ENCODE results near the gene MAN2B2.
"Not testable (repeated sequence)": the region's sequence is repeated elsewhere in the genome, so short reads cannot be mapped to it uniquely, and the experiment has no call there.

The MAN2B2 gene

DNA sequence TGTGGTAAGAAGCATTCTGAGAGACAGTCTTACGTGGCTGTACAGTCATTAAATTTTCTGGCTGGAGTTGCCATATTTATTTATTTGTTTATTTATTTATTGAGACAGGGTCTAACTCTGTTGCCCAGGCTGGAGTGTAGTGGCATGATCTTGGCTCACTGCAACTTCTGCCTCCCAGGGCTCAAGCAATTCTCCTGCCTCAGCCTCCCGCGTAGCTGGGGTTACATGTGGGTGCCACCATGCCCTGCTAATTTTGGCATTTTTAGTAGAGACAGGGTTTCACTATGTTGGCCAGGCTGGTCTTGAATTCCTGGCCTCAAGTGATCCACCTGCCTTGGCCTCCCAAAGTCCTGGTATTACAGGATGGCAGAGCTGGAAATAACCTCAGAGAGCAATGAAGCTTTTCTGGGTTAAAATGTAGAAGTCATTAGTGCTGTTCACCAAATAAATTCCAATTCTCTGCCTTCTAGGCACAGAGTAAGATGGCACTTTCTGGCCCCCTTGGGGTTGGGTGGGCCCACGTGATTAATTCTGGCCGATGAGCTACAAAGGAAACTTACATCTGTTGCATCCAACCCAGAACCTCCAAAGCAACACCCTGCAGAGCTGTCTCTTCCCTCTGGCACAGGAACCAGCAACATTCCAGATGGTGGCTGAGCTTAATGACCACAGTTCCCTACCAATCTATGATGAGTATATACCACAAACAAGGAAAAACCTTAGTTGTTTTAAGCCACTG lies 70.0 kb downstream of the MAN2B2 start:
- no peak for DNase-seq

GRCh38 chr4:6647169-6647568 lies 72.2 kb downstream of the MAN2B2 start:
- no peak for DNase-seq

DNA sequence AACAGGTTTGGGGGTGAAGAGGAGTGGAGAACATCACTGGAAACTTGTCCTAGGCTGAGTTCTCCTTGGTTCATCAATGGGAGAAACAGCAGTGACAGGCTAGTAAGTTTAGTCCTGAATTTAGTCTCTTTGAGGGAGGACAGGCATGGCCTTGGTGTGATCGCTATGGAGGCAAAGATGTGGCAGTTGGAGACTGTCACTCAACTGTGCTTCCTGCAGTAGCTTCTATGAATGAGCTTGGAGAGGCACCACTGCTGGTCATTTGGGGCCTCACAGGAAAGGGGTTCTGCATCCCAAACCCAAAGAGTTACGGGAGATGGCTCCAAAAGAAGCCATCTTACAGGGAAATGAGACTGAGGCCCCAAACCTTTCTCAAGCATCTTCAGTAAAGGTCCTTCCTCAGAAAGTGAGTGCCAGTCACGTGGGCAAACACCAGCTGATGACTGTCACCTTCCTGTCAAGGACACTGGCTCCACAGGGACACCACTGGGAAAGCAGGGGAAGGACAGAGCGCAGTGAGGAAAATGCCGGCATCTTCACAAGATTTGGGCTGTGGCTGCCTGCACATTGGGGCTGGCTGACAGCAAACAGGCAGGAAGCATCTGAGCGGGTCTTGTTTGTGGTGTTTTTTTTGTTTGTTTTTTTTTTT lies 72.7 kb downstream of the MAN2B2 start:
- no peak for DNase-seq

DNA sequence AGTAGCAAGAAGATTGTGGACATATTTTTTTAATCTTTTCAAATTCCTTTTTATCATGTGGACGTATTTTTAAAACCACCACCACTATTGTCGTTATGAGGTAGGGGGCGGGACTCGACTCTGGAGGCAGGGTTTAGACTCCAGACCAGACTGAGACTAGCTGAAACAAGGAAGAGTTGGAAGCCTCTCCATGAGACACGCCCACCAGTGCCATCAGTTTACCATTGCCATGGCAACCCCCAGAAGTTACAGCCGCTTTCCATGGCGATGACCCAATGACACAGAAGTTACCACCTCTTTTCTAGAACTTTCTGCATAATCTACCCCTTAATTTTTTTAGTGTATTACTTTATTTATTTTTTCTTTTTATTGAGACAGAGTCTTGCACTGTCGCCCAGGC lies 74.2 kb downstream of the MAN2B2 start:
- DNase-seq: no peak

- not testable (repeated sequence) for DNase-seq
These were observed 79.2 kb downstream of the MAN2B2 start for GRCh38 chr4:6654211-6654610.

DNA sequence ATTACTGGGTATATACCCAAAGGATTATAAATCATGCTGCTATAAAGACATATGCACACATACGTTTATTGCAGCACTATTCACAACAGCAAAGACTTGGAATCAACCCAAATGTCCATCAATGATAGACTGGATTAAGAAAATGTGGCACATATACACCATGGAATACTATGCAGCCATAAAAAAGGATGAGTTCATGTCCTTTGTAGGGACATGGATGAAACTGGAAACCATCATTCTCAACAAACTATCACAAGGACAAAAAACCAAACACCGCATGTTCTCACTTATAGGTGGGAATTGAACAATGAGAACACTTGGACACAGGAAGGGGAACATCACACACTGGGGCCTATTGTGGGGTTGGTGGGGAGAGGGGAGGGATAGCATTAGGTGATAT lies 80.3 kb downstream of the MAN2B2 start:
- not testable (repeated sequence) for DNase-seq

- no peak for DNase-seq
These were observed 80.9 kb downstream of the MAN2B2 start for GRCh38 chr4:6655924-6656323.

DNA sequence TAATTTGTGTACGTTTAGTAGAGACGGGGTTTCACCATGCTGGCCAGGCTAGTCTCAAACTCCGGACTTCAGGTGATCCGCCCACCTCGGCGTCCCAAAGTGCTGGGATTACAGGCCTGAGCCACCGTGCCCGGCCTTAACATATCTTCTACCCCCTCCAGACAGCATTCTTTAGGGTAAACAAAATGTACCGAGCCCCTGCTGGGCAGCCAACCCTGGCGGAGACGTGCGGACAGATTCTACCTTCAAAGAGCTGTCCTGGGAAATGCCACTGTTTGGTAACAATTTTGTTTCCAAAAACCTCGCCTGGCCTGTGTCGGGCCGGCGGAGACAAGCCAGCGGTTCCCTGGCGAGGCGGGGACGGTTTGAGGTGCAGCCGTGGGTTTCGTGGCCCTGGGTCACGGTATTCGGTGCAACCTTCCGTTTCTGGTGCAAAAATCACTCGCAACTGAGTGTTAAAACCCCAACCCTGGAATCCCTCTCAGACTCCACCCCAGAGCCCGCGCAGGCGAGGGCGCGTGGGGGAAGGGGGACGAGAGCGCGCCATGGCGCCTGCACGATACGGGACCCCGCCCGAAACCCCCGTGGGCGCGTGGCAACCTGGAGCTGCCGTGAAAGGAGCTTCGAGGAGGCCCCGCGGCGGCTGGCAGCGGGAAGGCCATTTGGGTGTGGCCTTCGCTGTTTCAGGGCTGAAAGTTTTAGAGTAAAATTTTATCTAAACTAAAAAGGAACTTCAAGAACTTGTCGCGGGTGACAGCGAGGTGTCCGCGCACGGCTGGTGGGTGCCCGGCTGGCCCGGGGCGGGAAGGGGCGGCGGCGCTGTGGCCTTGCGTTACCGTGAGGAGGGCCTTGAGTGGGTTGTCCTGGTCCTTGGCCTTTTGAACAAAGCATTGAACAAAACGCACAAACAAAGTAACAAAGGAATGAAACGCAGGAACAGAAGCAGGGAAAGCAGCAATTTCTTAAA lies 82.5 kb downstream of the MAN2B2 start:
- DNase-seq: no peak

- no peak for DNase-seq
These were observed 83.2 kb downstream of the MAN2B2 start for GRCh38 chr4:6658209-6658595.

- DNase-seq: peak; percentile 52 to 62
These were observed 83.6 kb downstream of the MAN2B2 start for GRCh38 chr4:6658597-6659075.

GRCh38 chr4:6659897-6660296 lies 84.9 kb downstream of the MAN2B2 start:
- DNase-seq: no peak

DNA sequence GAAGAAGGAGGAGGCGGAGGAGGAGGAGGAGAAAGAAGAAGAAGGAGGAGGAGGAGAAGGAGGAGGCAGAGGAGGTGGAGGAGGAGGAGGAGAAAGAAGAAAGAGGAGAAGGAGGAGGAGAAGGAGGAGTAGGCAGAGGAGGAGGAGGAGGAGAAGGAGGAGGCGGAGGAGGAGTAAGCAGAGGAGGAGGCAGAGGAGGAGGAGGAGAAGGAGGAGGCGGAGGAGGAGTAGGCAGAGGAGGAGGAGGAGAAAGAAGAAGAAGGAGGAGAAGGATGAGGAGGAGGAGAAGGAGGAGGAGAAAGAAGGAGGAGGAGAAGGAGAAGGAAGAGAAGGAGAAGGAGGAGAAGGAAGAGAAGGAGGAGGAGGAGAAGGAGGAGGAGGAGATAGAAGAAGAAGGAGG lies 85.4 kb downstream of the MAN2B2 start:
- no peak for DNase-seq

DNA sequence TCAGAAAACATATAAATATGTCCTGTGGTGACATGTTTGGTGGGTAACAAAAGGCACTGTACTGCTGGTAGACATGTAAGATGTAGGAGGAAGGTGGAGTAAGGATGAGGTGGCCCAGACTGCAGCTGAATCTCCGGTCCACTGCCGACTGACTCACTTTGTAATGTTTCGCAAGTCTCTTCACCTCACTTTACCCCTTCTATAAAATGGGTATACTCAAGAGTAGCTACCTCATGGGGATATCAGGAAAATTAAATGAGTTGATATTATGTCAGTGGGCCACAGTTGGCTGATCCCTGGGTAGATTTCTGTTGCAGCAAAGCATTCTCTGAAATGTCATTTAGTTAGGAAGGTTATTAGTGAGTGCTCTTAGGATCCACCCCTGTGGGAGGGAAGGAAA lies 87.6 kb downstream of the MAN2B2 start:
- DNase-seq: no peak

GRCh38 chr4:6663596-6664393 lies 88.8 kb downstream of the MAN2B2 start:
- DNase-seq: no peak

DNA sequence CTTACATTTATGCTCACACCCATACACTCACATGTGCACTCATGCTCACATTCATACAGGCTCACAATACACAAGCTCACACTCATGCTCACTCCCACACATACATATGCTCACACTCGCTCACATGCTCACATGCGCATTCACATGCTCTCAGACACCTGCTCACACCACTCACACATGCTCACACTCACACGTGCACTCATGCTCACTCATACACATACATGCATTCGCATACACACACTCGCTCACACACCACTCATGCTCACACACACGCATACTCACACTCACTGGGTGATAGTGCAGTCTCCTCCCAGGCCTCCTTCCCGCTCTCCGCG lies 90.3 kb downstream of the MAN2B2 start:
- DNase-seq: no peak

GRCh38 chr4:6668391-6668790 lies 93.4 kb downstream of the MAN2B2 start:
- DNase-seq: no peak

- DNase-seq: no peak
These were observed 96.7 kb downstream of the MAN2B2 start for GRCh38 chr4:6671648-6672047.

DNA sequence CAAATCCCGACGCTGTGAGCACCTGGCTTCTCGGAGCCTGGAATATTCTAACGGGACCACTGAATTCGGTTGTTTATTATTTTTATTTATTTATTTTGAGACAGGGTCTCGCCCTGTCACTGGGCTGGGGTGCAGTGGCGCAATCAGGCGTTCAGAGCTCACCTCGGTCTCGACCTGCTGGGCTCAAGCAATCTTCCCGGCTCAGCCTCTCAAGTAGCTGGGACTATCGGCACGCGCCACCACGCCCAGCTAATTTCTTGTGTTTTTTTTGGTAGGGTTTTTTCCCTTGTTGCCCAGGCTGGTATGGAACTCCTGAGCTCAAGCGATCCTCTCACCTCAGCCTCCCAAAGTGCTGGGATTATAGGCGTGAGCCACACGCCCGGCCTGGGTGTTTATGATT lies 97.1 kb downstream of the MAN2B2 start:
- DNase-seq: no peak

DNA sequence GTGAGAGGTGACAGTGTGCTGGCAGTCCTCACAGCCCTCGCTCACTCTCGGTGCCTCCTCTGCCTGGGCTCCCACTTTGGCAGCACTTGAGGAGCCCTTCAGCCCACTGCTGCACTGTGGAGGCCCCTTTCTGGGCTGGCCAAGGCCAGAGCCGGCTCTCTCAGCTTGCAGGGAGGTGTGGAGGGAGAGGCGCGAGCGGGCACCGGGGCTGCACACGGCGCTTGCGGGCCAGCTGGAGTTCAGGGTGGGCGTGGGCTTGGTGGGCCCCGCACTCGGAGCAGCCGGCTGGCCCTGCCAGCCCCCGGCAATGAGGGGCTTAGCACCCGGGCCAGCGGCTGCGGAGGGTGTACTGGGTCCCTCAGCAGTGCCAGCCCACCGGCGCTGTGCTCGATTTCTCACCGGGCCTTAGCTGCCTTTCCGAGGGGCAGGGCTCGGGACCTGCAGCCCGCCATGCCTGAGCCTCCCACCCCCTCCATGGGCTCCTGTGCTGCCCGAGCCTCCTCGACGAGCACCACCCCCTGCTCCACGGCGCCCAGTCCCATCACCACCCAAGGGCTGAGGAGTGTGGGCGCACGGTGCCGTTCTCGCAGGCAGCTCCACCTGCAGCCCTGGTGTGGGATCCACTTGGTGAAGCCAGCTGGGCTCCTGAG lies 97.7 kb downstream of the MAN2B2 start:
- DNase-seq: not testable (repeated sequence)
